ENCODE measurements around the gene GPR34.
A peak's percentile ranks its signal among the peaks of the same experiment; 100 is the strongest.
"Not testable (repeated sequence)": the region's sequence is repeated elsewhere in the genome, so short reads cannot be mapped to it uniquely, and the experiment has no call there.

Gene GPR34

GRCh38 chrX:41703574-41704029 lies 14.8 kb downstream of the GPR34 start:
- no peak for DNase-seq

- DNase-seq = no peak
Measured at GRCh38 chrX:41705042-41705441, 16.3 kb downstream of the GPR34 start.

GRCh38 chrX:41705680-41706374 lies 17.1 kb downstream of the GPR34 start:
- no peak for DNase-seq

- DNase-seq = no peak
Measured at GRCh38 chrX:41707218-41707617, 18.4 kb downstream of the GPR34 start.

GRCh38 chrX:41708486-41708885 lies 19.7 kb downstream of the GPR34 start:
- DNase-seq = no peak

- DNase-seq = no peak
Measured at GRCh38 chrX:41711021-41711667, 22.4 kb downstream of the GPR34 start.

- DNase-seq = no peak
Measured at GRCh38 chrX:41716222-41716621, 27.4 kb downstream of the GPR34 start.

- DNase-seq = no peak
Measured at GRCh38 chrX:41716767-41717473, 28.1 kb downstream of the GPR34 start.

- no peak for DNase-seq
Measured at GRCh38 chrX:41718481-41719235, 29.9 kb downstream of the GPR34 start.

GRCh38 chrX:41719610-41720009 lies 30.8 kb downstream of the GPR34 start:
- not testable (repeated sequence) for DNase-seq

- DNase-seq = peak; percentile 40
Measured at GRCh38 chrX:41720125-41720779, 31.5 kb downstream of the GPR34 start.

GRCh38 chrX:41721590-41721989 lies 32.8 kb downstream of the GPR34 start:
- no peak for DNase-seq

GRCh38 chrX:41722214-41722613 lies 33.4 kb downstream of the GPR34 start:
- DNase-seq = no peak

- no peak for DNase-seq
Measured at GRCh38 chrX:41722816-41723618, 34.2 kb downstream of the GPR34 start.

- no peak for DNase-seq
Measured at GRCh38 chrX:41723826-41724225, 35.1 kb downstream of the GPR34 start, which contains the start of gene GPR82. Gene GPR82, plus strand, starts transcription at chrX:41724181. Its CDS starts 2,846 bp downstream, at chrX:41727027.

- DNase-seq = no peak
Measured at GRCh38 chrX:41728125-41728524, 39.4 kb downstream of the GPR34 start.

- DNase-seq = no peak
Measured at GRCh38 chrX:41730081-41730480, 41.3 kb downstream of the GPR34 start.

- no peak for DNase-seq
Measured at GRCh38 chrX:41732260-41732659, 43.5 kb downstream of the GPR34 start.

GRCh38 chrX:41733939-41734338 lies 45.2 kb downstream of the GPR34 start:
- no peak for DNase-seq

- peak; percentile 13 for DNase-seq
Measured at GRCh38 chrX:41734530-41734929, 45.8 kb downstream of the GPR34 start.

- DNase-seq = peak; percentile 18
Measured at GRCh38 chrX:41737065-41737464, 48.3 kb downstream of the GPR34 start.

- no peak for DNase-seq
Measured at GRCh38 chrX:41739871-41740270, 51.1 kb downstream of the GPR34 start.

Measured in CD4-positive, alpha-beta T cell treated with Interleukin-12 subunit alpha and Interleukin-12 subunit beta, for 1 hour (primary cell).